Right lobe of liver (tissue), 4 donors: ENCODE data around the gene FGF8.

Experiments used
- POLR2A ChIP-seq: fragments of 450-650 bp; IDR thresholded peaks from one replicate; pipeline ENCODE4 v1.6.1; 2017; ENCODE audit warnings: antibody characterized with exemption, mild to moderate bottlenecking
- TF ChIP-seq, protein P1 (sequence below), 4 donors: fragments of 200-600 bp in 3 of 4; fragments of 450-650 bp in 1 of 4; IDR thresholded peaks; one replicate each; pipeline versions ENCODE4 v1.5.1 to v1.8.0; 2016 to 2022; ENCODE audit warnings: antibody characterized with exemption in 4 of 4, mild to moderate bottlenecking in 2 of 4
- donor health status: DM: no; HTN: no; CAD: no.
- donor health status: DM: no; HTN: no; CAD: no.
- donor health status: DM: no; HTN: yes; CAD: no.

DNA sequence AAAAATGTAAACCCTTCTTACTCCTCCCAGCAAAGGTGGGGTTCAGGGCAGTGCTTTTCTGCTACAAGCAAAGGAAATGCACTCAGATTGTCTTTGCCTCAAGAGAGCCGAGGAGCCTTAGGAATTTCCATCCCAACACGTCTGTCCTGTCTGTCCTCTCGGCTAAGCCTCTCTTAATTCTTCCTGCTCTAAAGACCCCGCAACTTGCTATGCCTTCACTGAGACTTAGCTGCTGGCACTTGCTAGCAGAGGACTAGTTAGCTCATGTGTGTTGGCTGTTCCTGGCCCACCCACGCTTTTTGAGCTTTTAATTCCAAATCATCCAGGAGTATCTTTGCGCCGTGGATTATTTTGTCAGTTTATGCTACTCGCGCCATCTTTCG lies 7.8 kb upstream of the FGF8 start:
- TF ChIP-seq, protein P1, sequence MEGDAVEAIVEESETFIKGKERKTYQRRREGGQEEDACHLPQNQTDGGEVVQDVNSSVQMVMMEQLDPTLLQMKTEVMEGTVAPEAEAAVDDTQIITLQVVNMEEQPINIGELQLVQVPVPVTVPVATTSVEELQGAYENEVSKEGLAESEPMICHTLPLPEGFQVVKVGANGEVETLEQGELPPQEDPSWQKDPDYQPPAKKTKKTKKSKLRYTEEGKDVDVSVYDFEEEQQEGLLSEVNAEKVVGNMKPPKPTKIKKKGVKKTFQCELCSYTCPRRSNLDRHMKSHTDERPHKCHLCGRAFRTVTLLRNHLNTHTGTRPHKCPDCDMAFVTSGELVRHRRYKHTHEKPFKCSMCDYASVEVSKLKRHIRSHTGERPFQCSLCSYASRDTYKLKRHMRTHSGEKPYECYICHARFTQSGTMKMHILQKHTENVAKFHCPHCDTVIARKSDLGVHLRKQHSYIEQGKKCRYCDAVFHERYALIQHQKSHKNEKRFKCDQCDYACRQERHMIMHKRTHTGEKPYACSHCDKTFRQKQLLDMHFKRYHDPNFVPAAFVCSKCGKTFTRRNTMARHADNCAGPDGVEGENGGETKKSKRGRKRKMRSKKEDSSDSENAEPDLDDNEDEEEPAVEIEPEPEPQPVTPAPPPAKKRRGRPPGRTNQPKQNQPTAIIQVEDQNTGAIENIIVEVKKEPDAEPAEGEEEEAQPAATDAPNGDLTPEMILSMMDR (IDR thresholded peaks at IDR 0.05), result no peak
- no peak for TF ChIP-seq POLR2A
